Activated T-cell treated with anti-CD3 and anti-CD28 coated beads, Interleukin-2, amount 50 U/mL, for 72 hours (primary cell): Measurements from ENCODE around the gene ESPN. TPM values are rescaled to one million over a fixed set of nuclear protein-coding genes. Genes with fewer than 3 reads are reported as not detected.
"Not testable (repeated sequence)": the region's sequence is repeated elsewhere in the genome, so short reads cannot be mapped to it uniquely, and the experiment has no call there.

Experiments used
- ATAC-seq, 2 donors: fragments of 150-1000 bp; cut with Tn5 transposase; replicated peaks in 1 of 2; 2 replicates each; pipeline ENCODE4 v1.10.0; 2021; ENCODE audit warnings: moderate library complexity in 2 of 2, mild to moderate bottlenecking in 1 of 2
- DNase-seq, 2 donors: peaks; one replicate each; pipeline ENCODE4 v3.0.0; 2021 to 2022; ENCODE audit warnings: mixed read lengths in 1 of 2
- H3K27ac Mint-ChIP-seq: one replicate; pipeline ENCODE4 v1.8.0; 2022; ENCODE audit warnings: mild to moderate bottlenecking, moderate library complexity, mixed read lengths
- H3K27me3 Mint-ChIP-seq: one replicate; pipeline ENCODE4 v1.8.0; 2022; ENCODE audit warnings: low read depth, mixed read lengths
- H3K36me3 Mint-ChIP-seq, 2 donors: one replicate each; pipeline ENCODE4 v1.8.0; 2022; ENCODE audit warnings: mixed read lengths in 2 of 2, mild to moderate bottlenecking in 1 of 2; ENCODE audit not compliant: insufficient read depth in 2 of 2
- H3K4me1 Mint-ChIP-seq: one replicate; pipeline ENCODE4 v1.8.0; 2022; ENCODE audit warnings: low read depth, mixed read lengths
- H3K4me3 Mint-ChIP-seq, 2 donors: one replicate each; pipeline ENCODE4 v1.8.0; 2022; ENCODE audit warnings: mild to moderate bottlenecking in 2 of 2, mixed read lengths in 2 of 2, moderate library complexity in 2 of 2
- H3K9me3 Mint-ChIP-seq, 2 donors: one replicate each; pipeline ENCODE4 v1.8.0; 2022; ENCODE audit warnings: mixed read lengths in 2 of 2
- total RNA-seq, 2 donors: library from RNA; stranded (reverse); gene quantifications; one replicate each; pipeline ENCODE4 v1.2.3, GENCODE V29; 2022

The ESPN gene
- total RNA-seq, 2 donors from 2014 or later, result 1.3 to 2.0 TPM

DNA sequence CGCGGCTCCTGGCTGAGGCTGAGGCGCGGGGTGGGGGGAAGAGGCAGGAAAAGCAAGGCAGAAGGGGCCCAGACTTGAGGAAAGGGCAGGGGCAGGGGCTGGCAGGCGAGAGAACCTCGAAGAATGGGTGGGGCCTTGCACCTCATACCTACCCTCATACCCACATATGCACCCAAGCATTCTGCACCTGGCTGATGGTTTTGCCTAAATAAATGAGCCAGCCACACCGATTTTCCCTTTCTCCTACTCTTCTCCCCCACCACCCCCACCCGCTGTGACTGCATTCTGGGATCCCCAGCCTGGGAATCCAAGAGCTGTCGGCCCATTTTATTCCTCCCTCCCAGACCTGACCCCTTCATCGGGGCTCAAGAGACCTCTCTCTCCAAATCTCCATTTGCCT is 25.9 kb downstream of the ESPN start:
- not testable (repeated sequence) for H3K4me3 Mint-ChIP-seq, H3K27ac Mint-ChIP-seq, H3K36me3 Mint-ChIP-seq, DNase-seq, H3K9me3 Mint-ChIP-seq, ATAC-seq
- H3K4me1 Mint-ChIP-seq, result peaks cover 26% of the 10 kb centered on the region
- H3K27me3 Mint-ChIP-seq, result peaks cover 53% of the 10 kb centered on the region

DNA sequence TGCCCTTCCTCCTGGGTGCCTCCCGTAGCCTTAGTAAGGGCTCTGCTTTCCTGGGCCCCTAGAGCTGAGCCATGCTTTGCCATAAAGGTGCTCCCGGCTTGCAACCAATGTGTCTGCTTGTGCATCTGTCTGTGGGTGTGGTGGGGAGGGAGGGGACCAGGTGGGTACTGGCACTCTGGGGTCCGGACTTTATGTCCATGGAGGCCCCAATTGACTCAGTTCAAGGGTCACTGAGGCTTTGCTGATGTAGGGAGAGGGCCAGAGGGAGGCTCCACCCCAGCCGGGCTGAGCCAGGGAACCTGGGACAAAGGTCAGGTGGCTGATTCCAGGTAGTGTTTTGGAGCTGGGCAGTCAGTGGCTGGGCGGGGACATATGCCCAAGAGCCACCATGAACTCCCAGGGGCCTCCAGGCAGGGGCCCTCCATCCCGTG is 26.4 kb downstream of the ESPN start:
- no peak overlapping the region for H3K27ac Mint-ChIP-seq
- H3K4me3 Mint-ChIP-seq, result no peak overlapping the region
- peaks cover 26% of the 10 kb centered on the region for H3K4me1 Mint-ChIP-seq
- ATAC-seq (no peak), DNase-seq (no peak)
- peaks cover 49% of the 10 kb centered on the region for H3K27me3 Mint-ChIP-seq
- no peaks in the 10 kb centered on the region for H3K9me3 Mint-ChIP-seq
- no peaks in the 10 kb centered on the region for H3K36me3 Mint-ChIP-seq

DNA sequence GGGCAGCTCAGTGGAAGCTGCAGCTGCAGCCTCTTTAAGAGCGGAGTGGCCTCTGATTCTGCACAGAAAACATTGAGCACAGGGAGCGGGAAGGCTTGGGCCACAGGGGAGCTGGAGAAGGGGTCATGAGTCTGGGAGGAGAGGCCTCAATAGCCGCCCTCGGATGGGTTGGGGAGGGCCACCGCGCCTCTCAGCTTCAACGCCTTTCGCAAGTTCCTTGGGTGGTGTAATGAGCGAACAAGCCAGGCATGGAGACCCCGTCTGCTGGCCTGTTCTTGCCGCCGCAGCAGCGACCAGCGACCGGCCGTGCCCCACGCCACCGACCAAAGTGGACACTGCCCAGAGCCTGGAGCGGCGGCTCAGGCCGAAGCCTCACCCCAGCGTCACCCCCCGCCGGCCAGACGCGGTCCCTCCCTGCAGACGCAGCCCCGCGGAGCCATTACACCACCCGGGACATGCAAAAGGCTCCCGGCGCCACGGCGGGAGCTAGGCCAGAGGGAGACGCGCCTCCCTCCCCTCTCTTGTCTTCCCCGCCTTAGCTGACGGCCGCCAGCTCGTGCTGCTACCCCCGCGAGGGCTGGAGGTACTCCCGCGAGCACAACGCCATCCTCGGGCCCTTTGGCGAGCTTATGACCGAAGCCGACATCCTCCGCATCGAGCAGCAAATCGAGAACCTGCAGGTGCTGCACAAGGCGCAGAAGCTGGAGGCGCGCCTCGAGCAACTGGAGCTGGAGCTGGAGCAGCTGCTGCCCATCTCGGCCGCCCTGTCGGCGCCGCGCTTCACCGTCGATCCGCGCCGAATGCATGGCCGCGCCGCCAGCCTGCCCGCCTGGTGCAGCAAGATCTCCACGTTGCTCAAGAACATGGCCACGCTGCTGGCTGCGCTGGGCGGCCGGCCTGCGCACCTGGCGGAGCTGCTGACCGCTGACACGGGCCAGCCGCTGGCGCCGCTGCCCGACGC is 29.6 kb downstream of the ESPN start:
- not testable (repeated sequence) for H3K27ac Mint-ChIP-seq, H3K9me3 Mint-ChIP-seq, H3K36me3 Mint-ChIP-seq, DNase-seq
- H3K27me3 Mint-ChIP-seq, result peaks cover 51% of the 10 kb centered on the region
- peaks cover 21% of the 10 kb centered on the region for H3K4me1 Mint-ChIP-seq
- ATAC-seq, result peak in 1 of 2 donors; percentile 16
- H3K4me3 Mint-ChIP-seq, result peak overlapping the region; percentile 53 to 58

DNA sequence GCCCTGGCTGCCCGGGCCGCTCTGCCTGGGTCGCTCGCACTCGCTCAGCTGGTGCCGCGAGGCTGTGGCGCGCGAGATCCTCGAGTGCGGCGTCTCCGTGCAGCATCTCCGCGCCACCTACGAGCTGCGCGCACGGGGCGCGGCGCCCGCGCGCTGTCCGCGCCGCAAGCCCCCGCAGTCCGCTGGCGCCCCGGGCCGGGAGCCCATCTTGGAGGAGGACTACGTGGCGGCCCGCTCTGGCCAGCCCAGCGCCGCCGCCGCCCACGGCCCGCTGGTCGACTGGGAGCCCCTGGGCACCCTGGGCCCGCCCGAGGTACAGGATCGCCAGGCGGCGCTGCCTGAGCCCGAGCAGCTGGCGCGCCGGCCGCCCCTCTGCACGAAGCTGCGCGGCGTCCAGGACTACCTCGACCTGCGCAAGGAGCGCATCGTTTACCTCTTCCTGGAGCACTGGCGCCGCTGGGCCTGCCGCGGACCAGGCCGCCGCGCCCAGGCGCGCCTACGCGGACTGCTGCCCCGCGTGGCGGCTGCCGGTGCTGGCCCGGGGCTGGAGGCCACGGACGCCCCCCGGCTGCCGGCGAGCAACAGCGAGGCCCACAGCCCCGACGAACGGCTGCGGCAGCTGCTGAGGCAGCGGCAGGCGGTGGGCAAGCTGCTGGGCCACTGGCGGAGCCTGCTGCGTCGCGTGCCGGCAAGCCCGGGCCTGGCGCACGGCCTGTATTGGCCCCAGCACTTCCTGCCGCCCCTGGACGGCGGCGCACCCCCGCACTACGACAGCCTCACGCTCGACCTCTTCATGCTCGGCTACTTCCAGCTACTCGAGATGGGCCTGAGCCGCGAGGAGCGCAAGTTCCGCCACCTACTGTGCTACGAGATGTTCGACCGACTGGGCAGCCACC is 30.5 kb downstream of the ESPN start:
- peaks cover 22% of the 10 kb centered on the region for H3K4me1 Mint-ChIP-seq
- H3K36me3 Mint-ChIP-seq, result no peaks in the 10 kb centered on the region
- ATAC-seq, result peak; percentile 62 to 64

DNA sequence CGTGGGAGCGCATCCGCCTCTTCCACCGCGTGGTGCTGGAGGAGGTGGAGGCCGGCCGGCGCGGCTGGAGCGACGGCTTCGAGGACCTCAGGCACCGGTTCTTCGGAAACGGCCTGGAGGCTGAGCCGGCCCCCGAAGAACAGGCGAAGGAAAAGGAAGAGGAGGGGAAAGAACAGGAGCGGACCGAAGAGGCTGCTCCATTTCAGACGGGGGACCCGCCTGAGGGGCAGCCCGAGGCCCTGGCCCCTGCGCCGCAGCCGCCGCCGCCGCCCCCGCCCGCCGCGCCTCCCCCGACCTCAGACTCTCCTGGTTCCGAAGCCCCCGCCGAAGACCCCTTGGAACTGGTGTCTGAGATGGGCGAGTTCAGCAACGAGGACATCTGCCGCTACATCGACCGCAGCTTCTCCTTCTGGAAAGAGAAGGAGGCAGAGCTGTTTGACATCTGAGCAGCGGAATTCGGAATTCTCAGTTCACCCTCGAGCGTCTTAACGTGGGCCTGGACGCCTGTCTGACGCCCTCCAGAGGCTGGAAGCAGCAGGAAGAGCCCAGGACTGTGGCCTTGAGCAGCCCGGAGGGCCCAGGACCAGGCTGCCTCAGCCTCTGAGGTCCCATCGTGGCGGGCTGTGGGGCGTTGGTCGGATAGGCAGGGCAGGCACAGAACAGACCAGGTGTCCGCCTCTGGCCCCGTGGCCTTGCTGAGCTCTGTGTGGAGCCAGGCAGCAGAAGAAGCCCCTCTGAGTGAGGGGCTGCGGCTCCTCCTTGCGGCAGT is 31.4 kb downstream of the ESPN start:
- Mint-ChIP-seq H3K4me3 (peak overlapping the region; percentile 36 to 47), H3K27me3 (peaks cover 34% of the 10 kb centered on the region), H3K4me1 (peaks cover 30% of the 10 kb centered on the region)
- DNase-seq, H3K36me3 Mint-ChIP-seq, H3K27ac Mint-ChIP-seq, H3K9me3 Mint-ChIP-seq, ATAC-seq: not testable (repeated sequence)

More for the DNA sequence above, 30.5 kb downstream of the ESPN start:
- Mint-ChIP-seq H3K27ac (no peak overlapping the region), H3K9me3 (no peaks in the 10 kb centered on the region), H3K27me3 (peaks cover 42% of the 10 kb centered on the region), H3K4me3 (peak overlapping the region; percentile 36 to 47)
- peak; percentile 56 to 58 for DNase-seq

DNA sequence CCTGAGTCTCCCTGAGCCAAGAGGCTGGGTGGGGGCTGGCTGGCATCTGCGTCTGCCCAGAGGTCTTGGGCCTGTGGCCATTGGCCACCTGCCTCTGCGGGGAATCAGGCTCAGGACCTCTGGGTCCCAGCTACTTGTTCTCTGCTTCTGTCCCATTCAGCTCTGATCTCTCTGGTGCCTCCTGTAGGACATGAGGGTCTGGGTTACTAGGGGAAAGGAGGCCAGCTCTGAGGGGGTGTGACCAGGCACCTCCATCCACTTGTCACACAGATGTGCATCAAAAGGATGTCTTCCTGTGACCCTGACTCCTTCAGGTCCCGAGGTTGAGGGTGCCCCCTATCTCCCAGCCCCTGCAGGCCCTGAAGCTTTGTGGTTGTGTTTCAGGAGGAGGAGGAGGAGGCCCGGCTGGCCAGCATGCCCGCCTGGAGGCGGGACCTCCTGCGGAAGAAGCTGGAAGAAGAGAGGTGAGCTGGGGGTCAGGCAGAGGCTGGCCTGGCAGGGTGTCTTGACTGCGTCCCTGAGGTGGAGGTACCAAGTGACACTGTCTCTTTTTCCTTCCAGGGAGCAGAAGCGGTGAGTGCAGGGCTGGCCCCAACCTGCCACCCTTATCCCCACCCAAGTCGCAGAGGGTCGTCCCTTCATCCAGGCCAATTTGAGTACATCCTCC is 32.4 kb downstream of the ESPN start:
- Mint-ChIP-seq H3K27ac (no peak overlapping the region), H3K9me3 (no peaks in the 10 kb centered on the region), H3K4me3 (no peak overlapping the region), H3K27me3 (peaks cover 31% of the 10 kb centered on the region), H3K4me1 (peaks cover 38% of the 10 kb centered on the region), H3K36me3 (no peaks in the 10 kb centered on the region)
- ATAC-seq, result no peak
- no peak for DNase-seq

DNA sequence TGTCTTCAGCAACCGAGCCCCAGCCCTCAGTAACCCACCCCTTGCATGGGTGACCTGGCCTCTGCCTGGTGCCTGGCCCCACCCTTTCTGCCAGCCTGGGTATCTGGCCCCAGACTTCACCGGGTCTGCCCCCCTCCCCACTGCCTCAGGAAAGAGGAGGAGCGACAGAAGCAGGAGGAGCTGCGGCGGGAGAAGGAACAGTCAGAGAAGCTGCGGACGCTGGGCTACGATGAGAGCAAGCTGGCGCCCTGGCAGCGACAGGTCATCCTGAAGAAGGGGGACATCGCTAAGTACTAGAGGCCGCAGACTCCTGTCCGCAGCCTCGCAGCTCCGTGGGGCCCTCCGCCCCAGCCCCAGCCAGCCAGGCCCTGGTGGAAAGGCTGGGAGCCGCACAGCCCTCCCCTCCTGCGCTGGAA is 35.3 kb downstream of the ESPN start:
- peaks cover 58% of the 10 kb centered on the region for H3K4me1 Mint-ChIP-seq

DNA sequence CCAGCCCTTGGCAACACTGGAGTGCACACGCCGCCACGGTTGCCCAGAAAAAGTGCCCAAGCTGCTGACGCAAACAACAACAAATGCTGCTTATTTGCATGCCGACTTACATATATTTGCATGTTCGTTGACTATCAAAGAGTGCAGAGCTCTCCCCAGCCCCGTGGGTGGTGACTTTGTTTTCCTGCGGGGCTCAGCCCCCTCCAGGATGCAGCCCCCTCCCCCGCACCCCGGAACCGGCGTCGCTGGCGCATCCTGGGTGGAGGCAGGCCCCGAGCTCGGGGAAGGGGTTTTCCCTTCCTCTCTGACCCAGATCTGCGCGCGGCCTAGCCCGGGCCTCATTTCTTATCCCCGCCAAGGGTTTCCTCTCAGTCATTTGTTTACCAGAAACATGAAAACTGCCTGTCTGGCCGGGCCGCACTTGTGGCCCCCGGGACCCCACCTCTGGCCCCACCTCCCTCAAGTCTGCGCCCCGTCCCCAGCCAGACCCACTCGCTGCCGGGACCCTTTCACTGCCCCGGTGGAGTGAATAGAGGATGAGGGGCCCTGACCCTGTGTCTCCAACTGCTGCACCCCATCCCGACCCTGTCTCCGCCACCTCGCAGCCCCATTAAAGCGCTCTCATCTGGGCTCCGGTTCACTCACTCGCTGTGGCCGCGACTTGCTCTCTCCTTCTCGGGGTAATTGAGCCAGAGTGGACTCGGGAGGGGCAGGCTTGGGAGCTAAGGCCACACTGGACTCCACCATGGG is 35.9 kb downstream of the ESPN start:
- Mint-ChIP-seq H3K27me3 (peaks cover 15% of the 10 kb centered on the region), H3K36me3 (peaks cover 10 to 14% of the 10 kb centered on the region in 2 donors), H3K4me1 (peaks cover 58% of the 10 kb centered on the region), H3K27ac (peak overlapping the region; percentile 95), H3K4me3 (peak overlapping the region; percentile 80 to 90), H3K9me3 (no peaks in the 10 kb centered on the region)
- DNase-seq (peak; percentile 86), ATAC-seq (peak; percentile 81)

More for the DNA sequence above, 35.3 kb downstream of the ESPN start:
- Mint-ChIP-seq H3K27me3 (peaks cover 15% of the 10 kb centered on the region), H3K9me3 (no peaks in the 10 kb centered on the region), H3K36me3 (peaks cover 10 to 14% of the 10 kb centered on the region in 2 donors), H3K27ac (peak overlapping the region; percentile 58), H3K4me3 (peak overlapping the region; percentile 80 to 90)
- DNase-seq (peak; percentile 59 to 67), ATAC-seq (peak; percentile 46 to 54)

DNA sequence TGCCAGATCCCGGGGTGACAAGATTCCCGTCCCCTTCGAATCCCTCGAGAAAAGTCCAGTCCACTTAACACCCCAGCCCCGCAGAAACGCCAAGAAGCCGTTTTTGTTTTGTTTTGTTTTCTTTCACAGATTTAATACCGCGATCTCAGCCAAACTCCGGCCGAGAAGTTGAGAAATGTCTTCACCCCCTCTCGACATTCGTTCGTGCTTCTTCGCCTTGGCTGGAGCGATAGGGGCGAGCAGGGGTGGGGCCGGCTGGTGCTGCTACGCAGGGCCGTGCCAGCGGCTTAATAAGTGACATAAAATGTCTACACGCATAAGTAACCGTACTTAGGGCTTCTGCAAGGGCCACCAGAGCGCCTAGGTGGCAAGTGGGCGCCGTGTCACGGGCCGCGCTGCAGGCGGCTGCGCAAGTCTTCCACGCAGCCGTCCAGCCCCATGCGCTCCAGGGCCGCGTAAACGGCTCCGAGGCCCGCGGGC is 36.5 kb downstream of the ESPN start:
- H3K27ac Mint-ChIP-seq, result peak overlapping the region; percentile 95
- DNase-seq, result no peak
- H3K36me3 Mint-ChIP-seq, result peaks cover 10 to 14% of the 10 kb centered on the region in 2 donors
- H3K4me3 Mint-ChIP-seq, result peak overlapping the region; percentile 80 to 90
- H3K27me3 Mint-ChIP-seq, result peaks cover 15% of the 10 kb centered on the region
- H3K4me1 Mint-ChIP-seq, result peaks cover 58% of the 10 kb centered on the region
- H3K9me3 Mint-ChIP-seq, result no peaks in the 10 kb centered on the region
- no peak for ATAC-seq

DNA sequence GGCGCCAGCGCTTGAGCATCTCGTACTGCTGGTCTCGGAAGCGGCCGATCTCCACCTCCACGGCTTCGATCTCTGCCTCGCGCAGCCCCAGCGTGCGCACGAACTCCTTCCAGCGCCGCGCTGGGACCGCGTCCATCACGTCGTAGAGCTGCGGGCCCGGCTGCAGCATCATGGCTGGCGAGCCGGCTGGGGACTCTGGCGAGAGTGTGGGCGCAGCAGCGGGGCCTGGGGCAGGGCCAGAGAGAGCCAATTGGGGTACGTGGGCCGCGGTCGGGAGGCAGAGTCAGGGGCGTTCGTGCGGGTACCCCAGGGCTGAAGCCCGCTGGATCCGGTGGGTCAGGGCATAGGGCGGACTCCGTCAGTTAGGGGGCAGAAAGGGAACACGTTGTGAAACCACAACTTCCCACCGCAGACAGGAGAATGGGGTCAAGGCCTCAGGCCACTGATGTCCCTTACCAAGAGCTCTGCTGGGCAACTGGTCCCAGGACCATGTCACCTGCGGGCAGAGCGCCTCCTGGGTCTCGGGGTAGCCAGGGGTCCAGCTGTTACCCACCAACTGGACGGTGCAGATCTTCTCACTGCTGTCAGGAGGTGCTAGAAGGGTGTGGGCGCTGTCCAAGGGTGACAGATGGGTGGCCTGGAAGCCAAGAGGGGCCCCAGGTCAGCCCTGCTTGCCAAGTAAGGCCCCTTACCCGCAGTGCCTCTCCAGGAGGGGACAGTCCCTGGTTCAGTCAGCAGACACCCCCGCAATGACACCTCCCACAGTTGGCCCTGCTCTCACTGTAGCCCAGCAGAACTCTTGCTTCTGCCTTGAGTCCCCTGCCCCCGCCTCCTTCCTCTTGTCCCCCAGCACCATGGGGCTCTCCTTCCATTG is 37.2 kb downstream of the ESPN start:
- DNase-seq, result no peak
- Mint-ChIP-seq H3K27me3 (peaks cover 8% of the 10 kb centered on the region), H3K9me3 (no peaks in the 10 kb centered on the region), H3K4me1 (peaks cover 58% of the 10 kb centered on the region), H3K4me3 (peak overlapping the region; percentile 49 to 90), H3K36me3 (peaks cover 10 to 14% of the 10 kb centered on the region in 2 donors), H3K27ac (peak overlapping the region; percentile 78)
- ATAC-seq, result no peak
